ENCODE data around the gene JPH2.
A peak's percentile ranks its signal among the peaks of the same experiment; 100 is the strongest.

Gene JPH2

GRCh38 chr20:44084439-44084838 lies 102.5 kb downstream of the JPH2 start:
- no peak overlapping the region for H3K4me3 ChIP-seq (ENCODE audit: low read length)
- TF ChIP-seq CTCF (IDR thresholded peaks at IDR 0.05; ENCODE audit: insufficient read depth, low read depth, low read length, missing control alignments) = no peak
- DNase-seq (ENCODE audit: low read depth) = no peak

GRCh38 chr20:44083220-44083933 lies 103.6 kb downstream of the JPH2 start:
- DNase-seq (ENCODE audit: low read depth) = peak; percentile 46
- no peak for TF ChIP-seq CTCF (IDR thresholded peaks at IDR 0.05; ENCODE audit: insufficient read depth, low read depth, low read length, missing control alignments)
- H3K4me3 ChIP-seq (ENCODE audit: low read length) = no peak overlapping the region

- TF ChIP-seq CTCF (IDR thresholded peaks at IDR 0.05; ENCODE audit: insufficient read depth, low read depth, low read length, missing control alignments) = no peak
These were observed 105.1 kb downstream of the JPH2 start for GRCh38 chr20:44081888-44082287.

DNA sequence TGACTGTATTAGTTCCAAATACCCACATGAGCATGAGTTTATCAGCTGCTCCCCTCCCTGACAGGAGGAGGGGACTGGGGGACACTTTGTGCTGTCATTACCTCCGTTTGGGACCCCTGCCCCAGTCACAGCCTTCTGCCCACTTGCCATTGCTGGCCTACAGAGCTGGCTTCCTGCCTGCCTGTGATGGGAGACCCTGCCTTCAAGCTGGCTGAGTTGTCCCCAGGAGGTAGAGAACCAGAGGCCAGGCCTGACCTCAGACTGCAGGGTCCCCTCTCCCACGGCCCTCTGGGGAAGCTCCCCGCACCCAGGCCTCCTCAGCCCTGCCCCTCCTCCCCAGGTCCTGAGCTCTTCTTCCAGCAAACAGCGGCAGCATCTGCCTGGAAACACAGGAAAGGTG lies 105.5 kb downstream of the JPH2 start:
- no peak overlapping the region for H3K4me3 ChIP-seq (ENCODE audit: low read length)
- no peak for TF ChIP-seq CTCF (IDR thresholded peaks at IDR 0.05; ENCODE audit: insufficient read depth, low read depth, low read length, missing control alignments)
- DNase-seq (ENCODE audit: low read depth) = no peak

More at GRCh38 chr20:44081888-44082287, 105.1 kb downstream of the JPH2 start:
- no peak for DNase-seq (ENCODE audit: low read depth)
- no peak overlapping the region for H3K4me3 ChIP-seq (ENCODE audit: low read length)

DNA sequence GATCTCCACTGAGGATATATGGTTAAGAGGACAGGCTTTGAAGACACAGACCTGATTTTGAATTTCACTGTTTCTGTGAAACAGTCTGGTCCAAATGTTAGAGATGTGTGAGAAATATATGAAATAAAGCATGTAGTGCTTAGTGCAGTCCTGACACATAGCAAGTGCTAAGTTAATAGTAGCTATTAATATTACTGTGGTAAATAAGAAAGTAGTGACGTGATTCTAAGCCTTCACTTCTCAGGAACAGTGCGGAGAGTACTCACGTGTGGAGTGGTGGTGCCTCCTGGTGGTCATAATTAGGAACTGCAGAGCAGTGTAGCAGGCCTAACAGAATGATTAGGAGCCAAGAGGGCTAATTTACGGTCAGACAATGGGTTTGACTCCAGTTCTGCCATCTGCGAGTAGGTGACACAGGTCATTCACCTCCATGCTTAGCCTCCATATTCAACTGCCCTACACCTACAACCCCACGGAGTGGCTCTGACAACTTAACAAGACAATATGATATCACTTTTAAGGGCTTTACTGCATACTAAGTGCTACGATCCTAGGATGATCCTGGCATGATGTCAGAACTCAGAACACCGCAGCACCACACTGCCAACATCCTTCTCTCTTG lies 106.2 kb downstream of the JPH2 start:
- no peak overlapping the region for H3K4me3 ChIP-seq (ENCODE audit: low read length)
- DNase-seq (ENCODE audit: low read depth) = peak; percentile 78
- TF ChIP-seq CTCF (IDR thresholded peaks at IDR 0.05; ENCODE audit: insufficient read depth, low read depth, low read length, missing control alignments) = peak; percentile 97

GRCh38 chr20:44080064-44080463 lies 106.9 kb downstream of the JPH2 start:
- no peak overlapping the region for H3K4me3 ChIP-seq (ENCODE audit: low read length)
- TF ChIP-seq CTCF (IDR thresholded peaks at IDR 0.05; ENCODE audit: insufficient read depth, low read depth, low read length, missing control alignments) = no peak
- DNase-seq (ENCODE audit: low read depth) = no peak

- TF ChIP-seq CTCF (IDR thresholded peaks at IDR 0.05; ENCODE audit: insufficient read depth, low read depth, low read length, missing control alignments) = no peak
- DNase-seq (ENCODE audit: low read depth) = no peak
- no peak overlapping the region for H3K4me3 ChIP-seq (ENCODE audit: low read length)
These were observed 107.7 kb downstream of the JPH2 start for GRCh38 chr20:44079291-44079690.
